Measurements from ENCODE around the gene TPRX2. TPM values are rescaled to one million over a fixed set of nuclear protein-coding genes. Genes with fewer than 3 reads are reported as not detected.

The TPRX2 gene
- total and polyA plus RNA-seq, 2 of the 13 experiments (the other 11 are each of a cell fraction or from before 2014, with no cell fraction given), result not detected

DNA sequence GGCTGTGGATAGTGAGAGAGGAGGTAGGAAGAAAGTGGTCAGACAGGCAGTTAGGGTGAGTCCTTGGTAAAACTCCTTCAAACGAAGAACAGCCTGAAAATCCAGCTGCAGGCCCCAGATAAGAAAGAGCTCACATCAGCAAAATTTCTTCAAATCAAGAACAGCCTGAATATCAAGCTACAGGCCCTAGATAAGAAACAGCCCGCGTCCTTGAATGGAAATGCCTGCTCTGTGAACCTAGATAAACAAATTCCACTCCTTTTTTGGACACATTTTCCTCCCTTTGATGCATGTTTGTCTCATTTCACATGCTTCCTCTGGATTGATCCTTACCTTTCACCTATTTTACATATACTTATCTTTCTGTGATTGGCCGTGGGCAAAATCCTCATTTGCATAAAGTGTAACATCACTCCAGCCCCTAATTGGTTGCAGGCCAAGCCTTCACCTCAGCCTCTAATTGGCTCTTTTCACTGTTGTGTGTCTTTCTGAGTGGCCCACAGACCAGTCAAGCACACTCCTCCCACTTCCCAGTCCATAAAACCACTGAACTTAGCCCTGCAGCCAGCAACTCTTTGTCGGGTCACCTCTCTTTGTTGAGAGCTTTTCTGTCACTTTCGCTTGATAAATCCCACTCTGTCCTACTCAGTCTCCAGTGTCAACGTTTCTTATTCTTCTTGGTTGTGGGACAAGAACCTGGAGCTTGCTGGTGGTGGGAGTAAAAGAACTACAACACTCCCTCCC lies 33.1 kb downstream of the TPRX2 start (continued):
- TF ChIP-seq ZNF543 (CRISPR knock-in tag; IDR thresholded peaks at IDR 0.05) (no peak), NCOR1 (IDR thresholded peaks at IDR 0.05; ENCODE audit: borderline replicate concordance, low read length) (peak; percentile 80; the same call in 1 of the 2 replicates), ZSCAN30 (CRISPR knock-in tag; IDR thresholded peaks at IDR 0.05) (no peak), TOE1 (CRISPR knock-in tag; IDR thresholded peaks at IDR 0.05) (no peak), MEIS1 (CRISPR knock-in tag; IDR thresholded peaks at IDR 0.05; ENCODE audit: borderline replicate concordance) (0 out of 2 replicates have a peak, but pooled peaks have one; percentile 28), ZNF800 (CRISPR knock-in tag; IDR thresholded peaks at IDR 0.05) (peak; percentile 15), SRF (IDR thresholded peaks at IDR 0.05; ENCODE audit: low read depth, low read length) (peak; percentile 96), MIXL1 (CRISPR knock-in tag; IDR thresholded peaks at IDR 0.05) (peak; percentile 56), SNAPC2 (CRISPR knock-in tag; IDR thresholded peaks at IDR 0.05) (peak; percentile 80), ZNF775 (CRISPR knock-in tag; IDR thresholded peaks at IDR 0.05; ENCODE audit: borderline replicate concordance) (no peak), ZFP36L1 (CRISPR knock-in tag; IDR thresholded peaks at IDR 0.05) (0 out of 2 replicates have a peak, but pooled peaks have one; percentile 22)
- TF ChIP-seq, protein P1, sequence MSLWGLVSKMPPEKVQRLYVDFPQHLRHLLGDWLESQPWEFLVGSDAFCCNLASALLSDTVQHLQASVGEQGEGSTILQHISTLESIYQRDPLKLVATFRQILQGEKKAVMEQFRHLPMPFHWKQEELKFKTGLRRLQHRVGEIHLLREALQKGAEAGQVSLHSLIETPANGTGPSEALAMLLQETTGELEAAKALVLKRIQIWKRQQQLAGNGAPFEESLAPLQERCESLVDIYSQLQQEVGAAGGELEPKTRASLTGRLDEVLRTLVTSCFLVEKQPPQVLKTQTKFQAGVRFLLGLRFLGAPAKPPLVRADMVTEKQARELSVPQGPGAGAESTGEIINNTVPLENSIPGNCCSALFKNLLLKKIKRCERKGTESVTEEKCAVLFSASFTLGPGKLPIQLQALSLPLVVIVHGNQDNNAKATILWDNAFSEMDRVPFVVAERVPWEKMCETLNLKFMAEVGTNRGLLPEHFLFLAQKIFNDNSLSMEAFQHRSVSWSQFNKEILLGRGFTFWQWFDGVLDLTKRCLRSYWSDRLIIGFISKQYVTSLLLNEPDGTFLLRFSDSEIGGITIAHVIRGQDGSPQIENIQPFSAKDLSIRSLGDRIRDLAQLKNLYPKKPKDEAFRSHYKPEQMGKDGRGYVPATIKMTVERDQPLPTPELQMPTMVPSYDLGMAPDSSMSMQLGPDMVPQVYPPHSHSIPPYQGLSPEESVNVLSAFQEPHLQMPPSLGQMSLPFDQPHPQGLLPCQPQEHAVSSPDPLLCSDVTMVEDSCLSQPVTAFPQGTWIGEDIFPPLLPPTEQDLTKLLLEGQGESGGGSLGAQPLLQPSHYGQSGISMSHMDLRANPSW (CRISPR knock-in tag; IDR thresholded peaks at IDR 0.05; ENCODE audit: borderline replicate concordance), result peak; percentile 18; the same call in 1 of the 2 replicates
- TF ChIP-seq, protein P2, sequence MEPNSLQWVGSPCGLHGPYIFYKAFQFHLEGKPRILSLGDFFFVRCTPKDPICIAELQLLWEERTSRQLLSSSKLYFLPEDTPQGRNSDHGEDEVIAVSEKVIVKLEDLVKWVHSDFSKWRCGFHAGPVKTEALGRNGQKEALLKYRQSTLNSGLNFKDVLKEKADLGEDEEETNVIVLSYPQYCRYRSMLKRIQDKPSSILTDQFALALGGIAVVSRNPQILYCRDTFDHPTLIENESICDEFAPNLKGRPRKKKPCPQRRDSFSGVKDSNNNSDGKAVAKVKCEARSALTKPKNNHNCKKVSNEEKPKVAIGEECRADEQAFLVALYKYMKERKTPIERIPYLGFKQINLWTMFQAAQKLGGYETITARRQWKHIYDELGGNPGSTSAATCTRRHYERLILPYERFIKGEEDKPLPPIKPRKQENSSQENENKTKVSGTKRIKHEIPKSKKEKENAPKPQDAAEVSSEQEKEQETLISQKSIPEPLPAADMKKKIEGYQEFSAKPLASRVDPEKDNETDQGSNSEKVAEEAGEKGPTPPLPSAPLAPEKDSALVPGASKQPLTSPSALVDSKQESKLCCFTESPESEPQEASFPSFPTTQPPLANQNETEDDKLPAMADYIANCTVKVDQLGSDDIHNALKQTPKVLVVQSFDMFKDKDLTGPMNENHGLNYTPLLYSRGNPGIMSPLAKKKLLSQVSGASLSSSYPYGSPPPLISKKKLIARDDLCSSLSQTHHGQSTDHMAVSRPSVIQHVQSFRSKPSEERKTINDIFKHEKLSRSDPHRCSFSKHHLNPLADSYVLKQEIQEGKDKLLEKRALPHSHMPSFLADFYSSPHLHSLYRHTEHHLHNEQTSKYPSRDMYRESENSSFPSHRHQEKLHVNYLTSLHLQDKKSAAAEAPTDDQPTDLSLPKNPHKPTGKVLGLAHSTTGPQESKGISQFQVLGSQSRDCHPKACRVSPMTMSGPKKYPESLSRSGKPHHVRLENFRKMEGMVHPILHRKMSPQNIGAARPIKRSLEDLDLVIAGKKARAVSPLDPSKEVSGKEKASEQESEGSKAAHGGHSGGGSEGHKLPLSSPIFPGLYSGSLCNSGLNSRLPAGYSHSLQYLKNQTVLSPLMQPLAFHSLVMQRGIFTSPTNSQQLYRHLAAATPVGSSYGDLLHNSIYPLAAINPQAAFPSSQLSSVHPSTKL (CRISPR knock-in tag; IDR thresholded peaks at IDR 0.05), result peak; percentile 77
- TF ChIP-seq, protein P3, sequence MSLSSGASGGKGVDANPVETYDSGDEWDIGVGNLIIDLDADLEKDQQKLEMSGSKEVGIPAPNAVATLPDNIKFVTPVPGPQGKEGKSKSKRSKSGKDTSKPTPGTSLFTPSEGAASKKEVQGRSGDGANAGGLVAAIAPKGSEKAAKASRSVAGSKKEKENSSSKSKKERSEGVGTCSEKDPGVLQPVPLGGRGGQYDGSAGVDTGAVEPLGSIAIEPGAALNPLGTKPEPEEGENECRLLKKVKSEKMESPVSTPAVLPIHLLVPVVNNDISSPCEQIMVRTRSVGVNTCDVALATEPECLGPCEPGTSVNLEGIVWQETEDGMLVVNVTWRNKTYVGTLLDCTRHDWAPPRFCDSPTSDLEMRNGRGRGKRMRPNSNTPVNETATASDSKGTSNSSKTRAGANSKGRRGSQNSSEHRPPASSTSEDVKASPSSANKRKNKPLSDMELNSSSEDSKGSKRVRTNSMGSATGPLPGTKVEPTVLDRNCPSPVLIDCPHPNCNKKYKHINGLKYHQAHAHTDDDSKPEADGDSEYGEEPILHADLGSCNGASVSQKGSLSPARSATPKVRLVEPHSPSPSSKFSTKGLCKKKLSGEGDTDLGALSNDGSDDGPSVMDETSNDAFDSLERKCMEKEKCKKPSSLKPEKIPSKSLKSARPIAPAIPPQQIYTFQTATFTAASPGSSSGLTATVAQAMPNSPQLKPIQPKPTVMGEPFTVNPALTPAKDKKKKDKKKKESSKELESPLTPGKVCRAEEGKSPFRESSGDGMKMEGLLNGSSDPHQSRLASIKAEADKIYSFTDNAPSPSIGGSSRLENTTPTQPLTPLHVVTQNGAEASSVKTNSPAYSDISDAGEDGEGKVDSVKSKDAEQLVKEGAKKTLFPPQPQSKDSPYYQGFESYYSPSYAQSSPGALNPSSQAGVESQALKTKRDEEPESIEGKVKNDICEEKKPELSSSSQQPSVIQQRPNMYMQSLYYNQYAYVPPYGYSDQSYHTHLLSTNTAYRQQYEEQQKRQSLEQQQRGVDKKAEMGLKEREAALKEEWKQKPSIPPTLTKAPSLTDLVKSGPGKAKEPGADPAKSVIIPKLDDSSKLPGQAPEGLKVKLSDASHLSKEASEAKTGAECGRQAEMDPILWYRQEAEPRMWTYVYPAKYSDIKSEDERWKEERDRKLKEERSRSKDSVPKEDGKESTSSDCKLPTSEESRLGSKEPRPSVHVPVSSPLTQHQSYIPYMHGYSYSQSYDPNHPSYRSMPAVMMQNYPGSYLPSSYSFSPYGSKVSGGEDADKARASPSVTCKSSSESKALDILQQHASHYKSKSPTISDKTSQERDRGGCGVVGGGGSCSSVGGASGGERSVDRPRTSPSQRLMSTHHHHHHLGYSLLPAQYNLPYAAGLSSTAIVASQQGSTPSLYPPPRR (CRISPR knock-in tag; IDR thresholded peaks at IDR 0.05; ENCODE audit: borderline replicate concordance), result 0 out of 2 replicates have a peak, but pooled peaks have one; percentile 11
